Inflammatory macrophage treated with lipopolysaccharide for 4 hours (primary cell): ENCODE measurements around the gene BHLHE40.

ENCODE experiments used
- DNase-seq: peaks from one replicate; pipeline ENCODE4 v3.0.0-alpha.2; 2020

The BHLHE40 gene

DNA sequence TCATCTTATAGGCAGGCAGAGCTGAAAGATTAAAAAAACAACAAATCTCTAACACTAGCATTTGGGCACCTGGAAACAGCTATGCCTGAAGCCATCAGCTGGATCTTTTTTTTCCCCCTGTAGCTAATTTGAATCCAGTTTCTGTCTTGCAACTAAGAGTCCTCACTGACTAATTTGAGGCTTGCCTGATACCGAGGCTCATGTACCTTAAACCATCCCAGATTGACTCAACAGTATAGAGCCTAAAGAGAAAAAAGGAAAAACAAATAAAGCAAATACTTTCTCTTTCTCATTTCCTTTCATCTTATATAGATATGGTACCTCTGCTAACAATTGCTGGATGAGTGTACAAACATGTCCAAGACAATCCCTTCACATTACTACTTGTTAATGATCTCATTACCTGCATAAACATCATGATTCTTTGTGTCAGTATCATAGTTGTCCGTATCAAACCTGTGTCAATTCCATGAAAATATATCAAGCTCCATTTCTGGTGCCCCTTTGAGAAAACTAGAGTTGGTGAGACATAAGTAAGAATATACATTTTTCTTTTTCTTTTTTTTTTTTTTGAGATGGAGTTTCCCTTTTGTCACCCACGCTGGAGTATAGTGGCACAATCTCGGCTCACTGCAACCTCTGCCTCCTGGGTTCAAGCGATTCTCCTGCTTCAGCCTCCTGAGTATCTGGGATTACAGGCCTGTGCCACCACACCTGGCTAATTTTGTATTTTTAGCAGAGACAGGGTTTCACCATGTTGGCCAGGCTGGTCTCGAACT is 43.1 kb downstream of the BHLHE40 start:
- DNase-seq, result peak; percentile 21

DNA sequence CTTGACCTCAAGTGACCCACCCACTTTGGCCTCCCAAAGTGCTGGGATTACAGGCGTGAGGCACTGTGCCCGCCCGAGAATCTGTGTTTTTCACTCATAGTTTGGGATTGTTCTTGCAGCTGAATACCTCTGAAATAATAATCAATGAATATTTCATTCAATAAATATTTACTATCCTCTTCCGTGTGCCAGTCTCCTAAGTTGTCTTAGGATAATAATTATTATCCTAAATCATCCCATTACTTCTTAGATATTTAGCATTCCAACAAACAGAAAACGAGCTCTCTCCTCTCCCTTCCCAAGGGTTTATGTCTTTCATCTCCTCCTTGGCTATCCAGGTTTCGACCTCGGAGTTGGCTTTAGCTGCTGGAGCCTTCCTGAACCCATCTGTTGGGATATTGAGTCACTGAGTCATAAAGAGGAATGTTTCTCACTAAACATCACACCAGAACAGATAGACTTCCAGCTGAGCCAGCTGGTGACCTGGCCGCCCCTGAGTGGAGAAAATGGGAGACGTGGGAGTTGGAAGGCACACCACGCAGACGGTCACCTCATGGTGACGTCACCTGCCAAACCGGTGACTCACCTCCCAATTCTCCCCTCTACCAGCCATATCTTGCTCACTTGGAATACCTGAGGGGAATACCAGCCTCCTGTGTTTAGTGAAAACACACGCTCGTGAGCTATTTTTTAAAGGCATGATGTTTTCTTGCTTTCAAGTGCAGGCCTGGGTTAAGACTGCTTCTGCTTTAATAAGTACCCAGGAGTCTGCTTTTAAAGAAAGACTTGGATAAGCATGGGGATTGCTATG is 43.9 kb downstream of the BHLHE40 start:
- peak; percentile 21 for DNase-seq

DNA sequence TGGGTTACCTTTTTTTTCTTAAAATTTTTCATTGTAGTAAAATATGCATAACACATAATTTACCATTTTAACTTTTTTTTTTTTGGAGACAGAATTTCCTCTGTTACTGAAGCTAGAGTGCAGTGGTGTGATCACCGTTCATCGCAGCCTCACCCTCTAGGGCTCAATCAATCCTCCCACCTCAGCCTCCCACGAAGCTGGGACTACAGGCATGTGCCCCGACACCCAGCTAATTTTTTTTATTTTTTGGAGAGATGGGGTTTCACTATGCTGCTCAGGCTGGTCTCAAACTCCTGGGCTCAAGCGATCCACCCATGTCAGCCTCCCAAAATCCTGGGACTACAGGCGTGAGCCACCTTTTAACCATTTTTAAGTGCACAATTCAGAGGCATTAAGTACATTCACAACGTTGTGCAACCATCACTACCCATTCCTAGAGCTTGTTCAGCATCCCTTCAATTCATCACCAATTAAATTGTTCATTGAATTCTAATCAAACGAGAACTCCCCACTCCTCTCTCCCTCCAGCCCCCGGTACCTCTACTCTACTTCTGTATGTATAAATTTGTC is 44.6 kb downstream of the BHLHE40 start:
- DNase-seq, result no peak

DNA sequence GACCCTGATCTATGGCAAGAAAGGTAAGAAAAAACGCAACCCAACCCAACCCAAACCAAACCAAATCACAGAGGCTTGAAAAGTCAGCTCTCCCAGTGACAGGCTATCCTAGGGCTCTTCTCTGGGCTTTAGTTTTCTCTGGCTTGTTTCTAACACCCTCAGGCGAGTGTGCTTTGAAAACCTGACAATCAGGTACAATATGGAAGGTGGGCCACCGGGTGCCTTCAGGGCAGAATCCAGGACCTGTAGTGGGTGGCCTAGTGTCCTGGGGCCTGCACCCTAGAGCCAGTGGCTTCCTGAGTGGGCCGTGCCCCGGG is 46.8 kb downstream of the BHLHE40 start:
- DNase-seq, result no peak

DNA sequence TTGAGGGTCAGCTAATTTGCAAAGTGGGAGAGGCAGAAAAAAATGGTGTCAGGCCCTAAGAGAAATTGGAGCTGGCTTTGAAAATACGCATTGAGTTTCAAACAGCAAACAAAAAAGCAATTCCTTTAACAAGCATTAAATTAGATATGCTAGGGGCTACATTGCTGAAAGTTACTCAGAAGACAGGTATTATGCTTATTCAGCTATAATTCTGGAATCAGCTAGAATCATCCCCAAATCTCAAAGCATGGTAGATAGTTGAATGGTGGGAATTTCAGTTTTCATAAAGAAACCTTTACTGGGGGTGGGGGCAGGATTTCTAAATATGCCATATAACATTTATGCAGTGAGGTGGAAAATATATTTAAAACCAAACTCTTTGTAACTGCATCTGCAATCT is 50.5 kb downstream of the BHLHE40 start:
- DNase-seq, result no peak

DNA sequence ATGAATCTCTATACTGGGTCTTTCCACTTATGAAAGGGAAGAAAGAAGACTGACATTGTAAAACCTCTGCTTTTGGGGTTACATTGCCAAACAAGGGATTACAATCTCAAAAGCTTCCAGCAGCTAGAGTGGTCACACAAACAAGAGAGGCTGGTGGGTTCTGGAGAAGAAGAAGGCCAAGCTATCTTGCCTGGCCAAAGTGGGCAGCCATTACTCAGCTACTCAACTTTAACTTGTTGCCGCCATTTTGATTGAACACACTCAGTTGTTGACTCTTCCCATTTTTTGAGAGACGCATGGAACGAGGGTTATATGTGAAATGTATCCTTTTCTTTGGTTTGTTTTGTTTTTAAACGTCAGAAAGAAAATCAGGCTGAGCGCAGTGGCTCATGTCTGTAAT is 50.9 kb downstream of the BHLHE40 start:
- no peak for DNase-seq

DNA sequence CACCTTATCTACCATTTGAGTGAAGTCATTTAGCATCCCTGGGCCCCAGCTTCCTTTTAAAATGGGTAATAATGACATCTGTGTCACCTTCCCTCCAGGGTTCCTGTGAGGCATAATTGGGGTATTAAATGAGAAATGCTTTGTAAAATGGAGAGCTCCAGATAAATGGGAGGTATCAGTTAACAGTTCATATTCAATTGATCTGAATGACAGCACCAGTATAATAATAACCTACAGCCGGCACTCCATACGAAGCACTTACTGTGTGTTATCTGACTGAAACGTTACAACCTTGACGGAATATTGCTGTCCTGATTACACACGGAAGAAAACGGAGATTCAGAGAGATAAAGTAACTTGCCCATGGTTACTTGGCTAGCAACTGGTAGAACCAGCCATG is 53.6 kb downstream of the BHLHE40 start:
- DNase-seq, result no peak
